MM.1S (cell line): ENCODE data around the gene MAGEB17.

Experiments used
- DNase-seq: peaks from one replicate; pipeline ENCODE4 v3.0.0-alpha.2; 2015
- H2AFZ ChIP-seq: fragments of 300-600 bp; sonication (generic); 2 replicates; pipeline ENCODE4 v1.6.0; 2016; ENCODE audit warnings: antibody characterized with exemption, low read length
- H3F3A ChIP-seq: fragments of 300-600 bp; sonication (generic); 2 replicates; pipeline ENCODE4 v1.6.1; 2016; ENCODE audit warnings: mild to moderate bottlenecking, antibody characterized with exemption, low read length, moderate library complexity, mixed read lengths; ENCODE audit not compliant: insufficient read depth
- H3K27ac ChIP-seq: fragments of 300-600 bp; sonication (generic); 2 replicates; pipeline ENCODE4 v1.5.1; 2016; ENCODE audit warnings: mild to moderate bottlenecking, low read length
- H3K27me3 ChIP-seq: fragments of 300-600 bp; sonication (generic); replicated peaks from 2 replicates; pipeline ENCODE4 v1.6.0; 2016; ENCODE audit warnings: low read length; ENCODE audit not compliant: insufficient read depth
- H3K36me3 ChIP-seq: fragments of 300-600 bp; sonication (generic); replicated peaks from 2 replicates; pipeline ENCODE4 v1.6.1; 2016; ENCODE audit warnings: mild to moderate bottlenecking, low read length, mixed read lengths; ENCODE audit not compliant: insufficient read depth
- H3K4me1 ChIP-seq: fragments of 300-600 bp; sonication (generic); 2 replicates; pipeline ENCODE4 v1.6.1; 2016; ENCODE audit warnings: low read length, mixed read lengths
- H3K4me2 ChIP-seq: fragments of 300-600 bp; sonication (generic); 2 replicates; pipeline ENCODE4 v1.6.0; 2016; ENCODE audit warnings: low read depth, low read length
- H3K4me3 ChIP-seq: fragments of 300-600 bp; sonication (generic); 2 replicates; pipeline ENCODE4 v1.5.1; 2016; ENCODE audit warnings: low read length, mixed read lengths
- H3K79me2 ChIP-seq: fragments of 300-600 bp; sonication (generic); 2 replicates; pipeline ENCODE4 v1.6.1; 2016; ENCODE audit warnings: mixed run types, low read length, mixed read lengths
- H3K9ac ChIP-seq: fragments of 300-600 bp; sonication (generic); 2 replicates; pipeline ENCODE4 v1.6.1; 2016; ENCODE audit warnings: low read length, mixed read lengths
- H3K9me2 ChIP-seq: fragments of 300-600 bp; sonication (generic); replicated peaks from 2 replicates; pipeline ENCODE4 v1.6.1; 2016; ENCODE audit warnings: mild to moderate bottlenecking, low read length, mixed read lengths; ENCODE audit not compliant: insufficient read depth
- H3K9me3 ChIP-seq: fragments of 300-600 bp; sonication (generic); replicated peaks from 2 replicates; pipeline ENCODE4 v1.6.1; 2016; ENCODE audit warnings: mild to moderate bottlenecking, low read length, mixed read lengths; ENCODE audit not compliant: insufficient read depth
- H4K20me1 ChIP-seq: fragments of 300-600 bp; sonication (generic); 2 replicates; pipeline ENCODE4 v1.6.1; 2016; ENCODE audit warnings: mild to moderate bottlenecking, low read length, moderate library complexity, mixed read lengths; ENCODE audit not compliant: insufficient read depth
- CTCF ChIP-seq: fragments of 300-600 bp; sonication (generic); IDR thresholded peaks from 2 replicates; pipeline ENCODE4 v1.5.1; 2016; ENCODE audit warnings: antibody characterized with exemption, low read length, mixed read lengths
- EZH2 ChIP-seq: fragments of 300-600 bp; sonication (generic); optimal IDR thresholded peaks from 2 replicates; pipeline ENCODE3; 2017; ENCODE audit warnings: low read depth, mild to moderate bottlenecking, antibody characterized with exemption, low read length, mixed read lengths
- EZH2phosphoT487 ChIP-seq: fragments of 300-600 bp; sonication (generic); IDR thresholded peaks from 2 replicates; pipeline ENCODE4 v1.6.1; 2018; ENCODE audit warnings: antibody characterized with exemption, low read length

Gene MAGEB17

GRCh38 chrX:16130707-16131106, 36.6 kb upstream of the MAGEB17 start:
- Histone ChIP-seq H3K27ac (no peak overlapping the region), H3K9me2 (no peaks in the 10 kb centered on the region), H3K9ac (no peak overlapping the region), H3K4me3 (no peak overlapping the region), H3K4me2 (no peak overlapping the region), H3K36me3 (no peaks in the 10 kb centered on the region), H3F3A (peaks cover under 1% of the 10 kb centered on the region; the same call in 1 of the 2 replicates), H3K4me1 (peaks cover under 1% of the 10 kb centered on the region; the same call in 1 of the 2 replicates), H4K20me1 (no peaks in the 10 kb centered on the region), H3K79me2 (no peaks in the 10 kb centered on the region), H3K27me3 (peaks cover 32% of the 10 kb centered on the region), H3K9me3 (no peaks in the 10 kb centered on the region), H2AFZ (no peak overlapping the region)
- TF ChIP-seq EZH2 = no peak
- TF ChIP-seq EZH2phosphoT487 = no peak
- TF ChIP-seq CTCF = no peak
- DNase-seq = no peak

- peaks cover 2% of the 10 kb centered on the region; the same call in 1 of the 2 replicates for H3K27me3 ChIP-seq
- no peak overlapping the region for H3K4me2 ChIP-seq
- no peaks in the 10 kb centered on the region for H3K9me2 ChIP-seq
- DNase-seq = no peak
- TF ChIP-seq EZH2phosphoT487 (no peak), EZH2 (no peak), CTCF (no peak)
- H3F3A ChIP-seq = no peaks in the 10 kb centered on the region
- no peak overlapping the region for H3K4me3 ChIP-seq
- no peaks in the 10 kb centered on the region for H3K9me3 ChIP-seq
- H3K79me2 ChIP-seq = no peaks in the 10 kb centered on the region
- no peak overlapping the region for H3K27ac ChIP-seq
- H2AFZ ChIP-seq = no peak overlapping the region
- no peak overlapping the region for H3K9ac ChIP-seq
- no peaks in the 10 kb centered on the region for H4K20me1 ChIP-seq
- no peaks in the 10 kb centered on the region for H3K4me1 ChIP-seq
- no peaks in the 10 kb centered on the region for H3K36me3 ChIP-seq
Observed at GRCh38 chrX:16134936-16135335, 32.3 kb upstream of the MAGEB17 start.

GRCh38 chrX:16136080-16136479, 31.2 kb upstream of the MAGEB17 start:
- Histone ChIP-seq H2AFZ (no peak overlapping the region), H3K79me2 (no peaks in the 10 kb centered on the region), H3K4me3 (no peak overlapping the region), H3K4me1 (no peaks in the 10 kb centered on the region), H3K9me3 (no peaks in the 10 kb centered on the region), H3K9ac (no peak overlapping the region), H3K27ac (no peak overlapping the region), H4K20me1 (no peaks in the 10 kb centered on the region), H3F3A (no peaks in the 10 kb centered on the region), H3K4me2 (no peak overlapping the region), H3K36me3 (no peaks in the 10 kb centered on the region), H3K27me3 (no peaks in the 10 kb centered on the region), H3K9me2 (no peaks in the 10 kb centered on the region)
- no peak for DNase-seq
- TF ChIP-seq EZH2phosphoT487 = no peak
- no peak for TF ChIP-seq CTCF
- TF ChIP-seq EZH2 = no peak
